SIG-M5 treated with dmso at 0.1 percent for 504 hours (cell line): Measurements from ENCODE around the gene CD300H.

Source experiments
- DNase-seq: peaks from one replicate; lab custom pipeline; 2025; ENCODE audit not compliant: unreplicated experiment; lab: John Stamatoyannopoulos, UW

Gene CD300H

DNA sequence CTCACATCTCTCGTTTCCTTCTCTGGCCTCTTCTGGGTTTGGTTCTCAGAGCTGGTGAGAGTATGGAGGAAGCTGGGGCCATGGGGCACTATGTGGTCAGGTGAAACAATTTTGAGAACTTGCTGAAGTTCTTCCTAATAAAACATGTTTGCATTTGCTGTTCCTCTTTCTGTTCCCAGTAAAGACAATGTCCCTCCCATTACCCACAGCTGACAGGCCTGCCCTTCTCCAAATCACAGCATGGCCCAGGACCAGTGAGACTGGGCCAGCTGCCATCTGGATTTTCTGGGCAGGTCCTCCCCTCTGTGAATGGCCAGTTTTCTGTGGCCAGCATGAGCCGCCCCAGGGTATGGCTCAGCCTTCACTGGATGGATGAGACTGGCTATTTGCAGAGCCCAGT is at the start of gene CD300H:
Gene CD300H, minus strand, starts transcription at position 113 of the 400 bp plus-strand sequence.
- DNase-seq: peak; percentile 50

DNA sequence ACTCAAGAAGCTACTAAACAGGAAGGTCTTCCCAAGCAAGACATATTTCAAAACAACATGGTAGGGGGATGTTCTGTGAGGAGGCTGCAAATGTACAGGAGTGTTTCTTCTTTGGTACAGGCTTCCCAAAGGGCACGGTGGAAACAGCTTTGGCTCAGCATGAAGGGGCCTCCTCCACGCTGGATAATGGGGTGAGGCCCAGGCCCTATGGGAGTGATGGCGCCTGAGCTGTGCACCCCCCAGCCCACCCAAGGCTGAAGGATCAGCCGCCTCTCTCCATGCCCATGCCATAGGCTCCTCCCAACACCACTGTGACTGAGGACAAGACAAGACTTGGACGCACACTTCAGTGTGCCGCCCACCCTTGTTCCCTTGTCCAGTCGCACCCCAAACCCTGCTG is 49.4 kb upstream of the CD300H start:
- DNase-seq: no peak

DNA sequence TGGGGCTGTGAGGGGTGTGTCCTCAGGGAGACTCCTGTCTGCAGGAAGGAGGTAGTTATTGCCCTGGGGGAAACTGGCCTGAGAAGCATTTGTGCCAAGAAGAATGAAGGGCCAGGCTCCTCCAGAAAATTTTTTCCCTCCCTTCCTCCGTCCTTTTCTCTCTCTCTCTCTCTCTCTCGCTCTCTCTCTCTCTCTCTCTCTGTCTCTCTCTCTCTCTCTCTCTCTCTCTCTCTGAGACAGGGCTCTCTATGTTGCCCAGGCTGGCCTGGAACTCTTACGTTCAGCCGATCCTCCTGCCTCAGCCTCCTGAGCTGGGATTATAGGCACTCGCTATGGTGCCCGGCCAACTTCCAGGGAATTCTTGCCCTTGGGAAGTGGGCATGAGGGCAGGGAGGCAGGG is 44.7 kb upstream of the CD300H start:
- DNase-seq: no peak

DNA sequence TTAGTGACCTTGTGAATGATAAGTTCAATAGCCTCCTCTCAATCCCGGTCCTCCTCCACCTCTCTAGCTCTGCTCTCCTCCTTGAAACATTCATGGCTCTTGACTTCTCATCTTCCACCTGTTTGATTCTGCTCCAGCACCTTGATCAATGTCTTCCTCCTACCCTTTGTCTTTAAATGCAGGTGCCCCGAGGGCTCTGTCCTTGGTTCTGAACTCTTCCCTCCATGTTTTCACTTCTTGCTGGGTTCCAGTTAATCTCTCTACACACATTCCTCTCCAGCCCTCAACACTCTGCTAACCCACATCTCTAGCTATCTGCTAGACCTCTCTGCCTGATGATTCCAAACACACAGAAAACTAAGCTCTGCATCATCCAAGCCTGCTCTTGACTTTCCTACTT is 42.8 kb upstream of the CD300H start:
- DNase-seq: no peak

DNA sequence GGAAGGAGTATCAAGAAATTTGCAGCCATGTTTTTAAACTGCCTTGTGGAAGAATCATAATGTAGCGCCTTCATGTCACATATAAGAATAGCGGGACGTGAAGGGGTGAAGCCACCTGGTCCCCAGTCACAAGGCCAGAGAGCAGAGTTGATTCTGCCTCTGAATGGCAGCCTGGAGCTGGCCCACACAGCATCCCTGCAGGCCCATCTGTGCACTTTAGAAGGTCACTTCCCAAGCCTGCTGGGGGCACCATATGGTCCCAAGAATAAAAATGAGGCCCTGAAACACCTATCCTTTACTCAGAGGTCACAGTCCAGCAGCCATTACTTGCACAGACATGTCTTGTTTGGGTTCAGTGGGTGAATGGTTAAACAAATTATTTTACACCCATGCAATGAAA is 41.2 kb upstream of the CD300H start:
- no peak for DNase-seq

DNA sequence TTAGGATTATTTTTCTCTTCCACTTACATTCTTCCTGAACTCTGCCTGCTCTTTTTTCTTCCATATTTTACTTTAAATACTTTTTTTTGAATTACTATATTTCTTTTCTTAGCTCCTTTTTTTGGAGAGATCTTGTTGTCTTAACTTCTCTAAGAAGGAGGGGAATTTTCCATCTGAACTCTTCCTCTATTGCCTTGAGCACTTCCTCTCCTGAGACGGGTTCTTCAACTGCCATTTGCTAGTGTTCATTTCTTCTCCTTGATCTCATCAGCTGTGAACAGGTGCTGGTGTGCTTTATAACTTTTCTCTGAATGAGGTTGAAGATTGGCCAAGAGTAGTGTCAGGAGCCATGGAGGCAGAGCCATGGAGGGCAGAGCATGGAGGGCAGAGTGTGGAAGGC is 39.9 kb upstream of the CD300H start:
- no peak for DNase-seq

DNA sequence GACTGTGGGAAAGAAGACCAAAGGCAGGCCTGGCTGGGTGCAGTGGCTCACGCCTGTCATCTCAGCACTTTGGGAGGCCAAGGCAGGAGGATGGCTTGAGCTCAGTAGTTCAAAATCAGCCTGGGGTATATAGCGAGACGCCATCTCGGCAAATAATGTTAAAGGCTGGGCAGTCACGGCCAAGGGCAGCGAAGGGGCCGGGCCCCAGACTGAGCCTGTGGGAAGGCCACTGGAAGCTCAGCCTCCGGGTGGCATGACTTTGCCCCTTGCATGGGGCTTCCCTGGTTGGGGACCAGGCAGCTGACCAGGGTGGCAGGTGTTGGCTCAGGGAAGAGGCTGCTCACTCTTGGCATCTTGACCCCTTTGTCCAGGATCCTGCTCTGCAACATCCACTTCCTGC is 38.7 kb upstream of the CD300H start:
- DNase-seq: no peak

DNA sequence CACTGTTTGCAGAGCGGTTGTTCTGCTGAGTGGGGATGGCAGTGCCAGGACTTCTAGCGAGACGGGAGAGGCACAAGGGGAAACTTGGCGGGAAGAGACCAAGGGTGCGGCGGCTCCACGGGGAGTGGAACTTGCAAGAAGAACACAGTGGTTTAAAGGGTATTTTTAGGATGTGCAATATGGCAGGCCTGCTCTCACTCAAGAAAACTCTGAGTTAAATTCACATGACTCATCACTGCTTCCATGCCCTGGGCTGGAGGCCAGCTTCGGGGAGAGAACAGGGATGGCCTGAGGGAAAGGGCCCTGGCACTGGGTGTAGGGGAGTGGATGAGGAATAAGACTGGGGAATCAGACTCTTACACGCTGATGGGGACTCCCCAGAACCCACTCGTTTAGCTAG is 38.1 kb upstream of the CD300H start:
- no peak for DNase-seq

DNA sequence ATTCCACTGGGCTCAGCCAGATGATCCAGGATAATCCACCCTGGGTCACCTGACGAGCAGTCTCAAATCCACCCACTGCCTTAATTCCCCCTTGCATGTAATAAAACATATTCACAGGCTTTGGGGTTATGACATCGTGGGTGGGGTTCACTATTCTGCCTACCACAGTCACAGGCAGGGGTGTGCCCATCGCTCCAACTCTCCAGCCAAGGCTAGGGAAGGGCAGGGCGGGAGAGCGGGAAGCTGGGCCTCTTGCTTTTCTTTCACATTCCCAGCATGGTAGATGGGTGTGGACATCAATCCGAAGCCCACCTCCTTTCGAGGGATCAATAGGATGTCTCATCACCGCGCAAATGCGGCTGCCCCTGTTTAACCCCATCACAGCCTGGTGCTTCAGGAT is 37.5 kb upstream of the CD300H start:
- no peak for DNase-seq

DNA sequence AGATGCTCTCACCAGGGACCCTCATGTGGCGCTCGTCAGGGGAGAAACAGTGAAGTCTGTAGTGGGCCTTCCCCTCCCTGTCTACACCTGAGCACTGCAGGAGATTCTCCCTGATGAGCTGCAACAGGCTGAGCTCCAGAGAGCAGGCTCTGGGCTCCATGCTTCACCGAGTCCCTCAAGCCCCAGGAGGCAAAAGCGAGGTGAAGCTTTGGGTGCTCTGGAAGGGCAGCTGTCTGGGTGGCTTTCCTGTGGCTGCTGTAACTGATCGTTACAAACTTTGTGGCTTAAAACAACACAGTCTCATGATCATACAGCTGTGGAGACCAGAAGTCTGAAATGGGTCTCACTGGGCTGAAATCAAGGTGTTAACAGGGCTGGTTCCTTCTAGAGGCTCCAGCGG is 36.9 kb upstream of the CD300H start:
- no peak for DNase-seq

DNA sequence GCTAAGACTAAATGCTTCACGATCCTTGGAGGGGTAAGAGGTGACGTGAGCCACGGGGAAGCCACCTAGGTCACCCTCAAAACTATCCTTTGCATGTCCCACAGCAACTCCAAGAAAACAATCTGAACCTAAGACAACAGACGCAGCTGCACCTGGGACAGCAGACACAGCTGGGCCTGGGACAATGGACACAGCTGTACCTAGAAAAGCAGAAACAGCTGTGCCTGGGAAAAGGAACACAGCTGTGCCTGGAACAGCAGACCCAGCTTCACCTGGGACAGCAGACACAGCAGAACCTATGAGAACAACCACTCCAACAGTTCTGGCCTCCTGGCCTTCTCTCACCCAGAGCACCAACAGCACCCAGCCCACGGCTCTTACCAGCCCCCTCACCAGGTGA is 36.4 kb upstream of the CD300H start:
- DNase-seq: no peak

DNA sequence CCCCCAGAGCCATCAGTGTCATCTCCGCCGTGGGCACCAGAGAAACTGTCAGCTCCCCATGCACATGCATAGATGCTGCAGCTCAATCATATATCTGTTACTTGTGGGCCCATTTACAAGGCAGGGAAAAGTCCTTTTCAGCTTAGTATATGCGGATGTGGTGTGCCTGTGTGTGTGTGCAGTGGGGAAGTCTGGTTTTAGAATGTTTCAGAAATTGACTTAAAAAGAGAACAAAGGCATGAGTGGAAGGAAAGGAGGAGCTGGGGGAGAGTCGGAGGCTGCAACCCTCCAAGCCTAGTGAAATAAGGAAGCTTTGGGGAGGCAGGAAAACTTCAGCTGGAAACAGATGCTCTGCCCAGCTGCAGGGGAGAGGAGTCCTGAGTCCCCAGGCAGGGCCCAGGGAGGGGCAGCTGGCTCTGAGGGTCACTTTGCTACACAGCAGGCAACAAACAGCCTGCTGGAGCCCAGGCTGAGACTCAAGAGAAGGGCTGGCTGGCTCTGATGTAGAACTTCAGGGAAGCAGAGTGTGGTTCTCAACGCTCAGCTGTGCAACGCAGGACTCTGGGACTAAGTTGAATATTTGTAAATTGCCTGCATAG is 35.8 kb upstream of the CD300H start:
- DNase-seq: peak; percentile 31

DNA sequence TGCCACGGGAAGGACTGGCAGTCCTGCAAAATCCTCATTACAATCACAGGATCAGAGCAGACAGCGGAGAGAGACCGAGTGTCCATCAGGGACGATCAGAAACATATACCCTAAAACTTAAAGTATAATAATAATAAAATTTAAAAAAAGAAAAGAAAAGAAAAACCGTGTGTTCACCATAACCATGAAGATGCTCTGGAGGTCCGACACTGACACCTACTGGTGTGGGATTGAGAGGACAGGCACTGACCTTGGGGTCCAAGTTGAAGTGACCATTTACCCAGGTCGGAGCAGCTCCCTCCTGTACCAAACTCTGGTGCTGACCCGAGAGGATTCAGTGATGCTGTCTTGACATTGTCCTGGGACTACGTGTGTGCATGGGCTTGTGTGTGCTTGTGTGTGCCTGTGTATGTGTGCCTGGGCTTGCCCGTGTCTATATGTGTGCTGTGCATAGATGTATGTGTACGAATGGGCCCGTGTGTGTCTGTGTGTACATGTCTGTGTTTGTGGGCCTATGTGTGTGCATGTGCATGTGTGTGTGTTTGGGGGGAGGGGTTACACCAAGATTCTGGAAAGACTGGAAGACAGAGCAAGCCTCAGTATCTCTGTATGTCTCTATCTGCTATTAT is 34.7 kb upstream of the CD300H start:
- no peak for DNase-seq

DNA sequence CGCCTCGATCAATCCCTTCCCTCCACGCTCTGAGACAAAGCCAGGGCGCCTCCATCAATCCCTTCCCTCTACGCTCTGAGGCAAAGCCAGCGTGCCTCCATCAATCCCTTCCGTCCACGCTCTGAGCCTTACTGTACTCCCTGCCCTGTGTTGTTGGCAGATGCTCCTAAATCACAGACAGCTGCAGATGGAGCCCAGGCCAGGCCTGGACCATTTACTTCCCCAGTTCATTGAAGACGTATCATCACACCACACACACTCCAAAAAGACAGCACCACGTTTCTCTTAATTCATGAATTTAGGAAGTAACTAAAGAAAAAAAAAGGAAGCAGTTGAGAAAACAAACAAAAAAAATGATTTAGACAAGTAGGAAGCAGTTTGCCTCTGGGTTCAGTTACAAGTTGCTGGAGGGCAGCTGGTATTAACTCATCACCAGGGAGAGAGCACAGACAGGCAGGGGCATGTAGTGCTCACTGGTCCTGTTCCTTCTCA is 32.2 kb upstream of the CD300H start:
- peak; percentile 73 for DNase-seq

DNA sequence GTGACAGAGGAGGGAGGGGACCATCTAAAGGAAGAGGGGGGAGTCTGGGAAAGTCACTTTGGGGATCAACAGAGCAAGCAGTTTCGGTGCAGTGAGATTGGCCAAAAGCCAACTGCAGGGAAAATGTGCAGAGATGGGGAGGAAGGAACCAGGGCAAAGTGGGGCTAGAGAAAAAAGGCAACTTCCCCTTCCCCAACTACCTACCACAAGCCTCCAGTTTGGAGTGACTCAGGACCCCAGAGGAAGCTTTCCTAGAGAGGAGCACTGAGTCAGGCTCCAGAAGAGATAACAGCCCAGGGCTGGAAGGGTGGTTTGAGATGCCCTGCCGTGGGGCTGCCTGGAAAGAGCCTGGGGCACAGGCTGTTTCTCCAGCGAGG is 31.7 kb upstream of the CD300H start:
- DNase-seq: peak; percentile 36

DNA sequence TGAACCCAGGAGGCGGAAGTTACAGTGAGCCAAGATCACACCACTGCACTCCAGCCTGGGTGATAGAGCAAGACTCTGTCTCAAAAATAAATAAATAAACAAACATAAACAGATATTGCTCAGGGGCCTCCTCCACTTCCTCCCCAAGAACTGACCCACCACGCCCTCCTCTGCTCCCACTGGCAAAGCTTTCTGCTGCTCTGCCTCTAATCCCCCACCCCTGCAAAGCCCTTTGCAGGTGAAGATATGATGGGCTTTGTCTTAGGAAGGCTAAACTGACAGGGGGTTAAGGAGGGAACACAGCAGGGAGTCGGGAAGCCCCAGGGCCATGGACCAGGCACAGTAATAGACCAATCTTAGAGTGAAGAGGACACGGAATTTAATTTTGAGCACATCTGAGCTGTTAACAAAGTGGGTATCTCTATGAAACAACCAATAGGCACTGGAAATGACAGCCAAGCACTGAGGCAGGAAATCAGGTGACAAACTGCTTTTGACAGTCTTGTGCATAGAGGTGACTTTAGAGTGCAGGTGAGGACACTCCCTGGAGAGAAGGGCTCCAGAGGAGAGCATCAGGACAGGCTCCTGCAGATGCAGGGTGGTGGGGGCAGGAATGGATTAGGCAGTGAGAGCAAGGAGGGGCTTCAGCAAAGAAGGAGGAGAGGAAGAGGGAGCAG is 31.2 kb upstream of the CD300H start:
- DNase-seq: no peak

DNA sequence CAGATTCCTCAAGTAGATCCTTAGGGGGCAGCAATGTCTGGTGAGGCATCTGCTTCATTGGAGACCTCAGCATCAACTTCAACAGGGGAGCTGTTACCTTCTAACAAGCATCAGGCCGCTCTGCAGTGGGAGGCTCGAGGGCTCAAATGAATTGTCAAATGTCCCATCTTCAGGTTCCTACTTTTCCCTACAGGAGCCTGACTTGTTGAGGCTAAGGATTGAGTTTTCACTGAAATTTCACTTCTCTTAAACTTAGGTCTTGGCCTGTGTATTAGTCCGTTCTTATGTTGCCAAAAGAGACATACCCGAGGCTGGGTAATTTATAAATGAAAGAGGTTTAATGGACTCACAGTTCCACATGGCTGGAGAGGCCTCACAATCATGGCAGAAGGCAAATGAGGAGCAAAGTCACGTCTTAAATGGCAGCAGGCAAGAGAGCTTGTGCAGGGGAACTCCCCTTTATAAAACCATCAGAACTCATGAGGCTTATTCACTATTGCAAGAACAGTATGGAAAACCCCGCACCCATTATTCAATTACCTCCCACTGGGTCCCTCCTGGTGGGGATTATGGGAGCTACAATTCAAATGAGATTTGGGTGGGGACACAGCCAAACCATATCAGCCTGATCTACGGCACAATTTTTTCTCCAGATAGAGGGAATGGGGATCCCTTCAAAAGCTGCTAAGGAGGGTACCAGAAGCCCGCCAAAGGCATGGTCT is 29.9 kb upstream of the CD300H start:
- DNase-seq: no peak

DNA sequence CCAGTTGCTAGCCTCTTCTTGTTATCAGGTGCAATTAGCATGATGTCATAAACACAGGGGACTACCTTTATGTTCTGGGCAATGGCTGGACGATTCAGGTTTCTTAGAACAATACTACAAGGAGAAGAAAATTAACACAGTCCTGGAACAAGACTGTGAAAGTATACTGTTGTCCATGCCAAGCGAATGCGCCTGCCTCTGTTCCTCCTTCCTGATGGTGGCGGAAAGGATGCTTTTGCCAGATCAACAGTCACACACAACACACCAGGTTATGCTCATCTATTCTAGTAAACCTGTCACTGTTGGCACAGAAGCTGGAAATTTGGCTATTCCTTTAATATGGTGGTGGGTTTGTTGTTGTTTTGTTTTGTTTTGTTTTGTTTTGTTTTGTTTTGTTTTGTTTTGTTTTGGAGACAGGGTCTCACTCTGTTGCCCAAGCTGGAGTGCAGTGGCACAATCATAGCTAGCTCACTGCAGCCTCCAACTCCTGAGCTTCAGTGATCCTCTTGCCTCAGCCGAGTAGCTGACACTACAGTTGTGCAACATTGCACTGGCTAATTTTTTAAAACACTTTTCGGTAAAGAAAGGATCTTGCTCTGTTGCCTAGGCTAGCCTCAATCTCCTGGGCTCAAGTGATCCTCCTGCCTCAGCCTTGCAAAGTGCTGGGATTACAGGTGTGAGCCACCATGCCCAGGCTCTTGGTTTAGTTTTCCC is 27.9 kb upstream of the CD300H start:
- no peak for DNase-seq

DNA sequence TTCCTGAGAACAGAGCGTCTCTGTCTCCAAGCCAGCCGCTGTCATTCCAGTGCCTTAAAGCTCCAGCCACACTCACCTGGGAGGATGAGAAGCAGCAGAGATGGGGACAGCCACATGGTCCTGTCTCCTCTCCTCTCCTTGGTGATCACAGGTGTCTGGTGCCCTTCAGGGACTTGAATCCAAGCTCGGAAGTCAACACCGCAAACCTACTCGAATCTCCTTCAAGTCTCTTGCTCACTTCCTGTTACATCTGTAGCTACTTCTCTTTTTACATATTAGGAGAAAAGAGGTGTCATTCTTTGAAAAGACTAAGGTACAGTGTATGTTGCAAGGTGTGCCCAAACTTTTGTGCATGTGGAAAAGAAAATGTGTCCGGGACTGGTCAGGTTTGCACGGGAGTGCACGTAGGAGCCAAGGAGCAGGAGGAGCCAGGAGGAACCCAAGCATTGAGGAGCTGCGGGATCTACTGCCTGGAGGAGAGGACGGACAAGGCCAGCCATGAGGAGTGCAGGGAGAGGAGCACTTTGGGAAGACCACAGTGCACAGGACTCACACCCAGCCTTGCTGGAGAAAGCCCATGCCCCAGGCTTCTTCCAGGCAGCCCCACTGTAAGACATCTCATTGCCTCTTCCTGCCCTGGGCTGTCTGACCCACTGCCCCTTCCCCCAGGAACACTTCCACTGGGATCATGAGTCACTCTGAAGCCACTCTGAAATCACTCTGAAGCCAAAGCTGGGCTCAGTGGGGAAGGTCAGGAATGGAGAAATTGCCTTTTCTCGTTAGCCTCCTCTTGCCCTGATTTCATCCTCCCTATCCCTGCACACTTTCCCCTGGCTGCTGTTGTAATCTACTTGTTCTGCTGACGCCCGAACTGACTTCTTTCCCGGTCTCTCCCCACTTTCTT is 25.0 kb upstream of the CD300H start, which contains the start of gene CD300LD:
Gene CD300LD, minus strand, starts transcription at position 197 of the 904 bp plus-strand sequence. Its CDS starts 81 bp downstream, at position 116.
- peak; percentile 51 for DNase-seq

DNA sequence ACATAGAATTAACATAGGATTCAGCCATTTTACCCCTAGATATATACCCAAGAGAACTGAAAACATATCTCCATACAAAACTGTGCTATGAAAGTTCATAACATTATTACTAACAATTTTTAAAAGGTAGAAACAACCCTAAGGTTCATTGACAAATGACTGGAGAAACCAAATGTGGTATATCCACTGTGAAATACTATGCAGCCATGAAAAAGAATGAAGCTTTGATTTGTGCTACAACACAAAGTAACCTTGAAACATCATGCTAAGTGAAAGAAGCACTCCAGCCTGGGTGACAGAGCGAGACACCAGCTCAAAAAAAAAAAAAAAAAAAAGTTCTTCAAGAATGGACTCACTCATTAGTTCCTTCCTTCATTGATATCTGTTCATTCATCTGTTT is 24.2 kb upstream of the CD300H start:
- no peak for DNase-seq
